Activated CD4-positive, alpha-beta T cell treated with anti-CD3 and anti-CD28 coated beads for 48 hours (primary cell): ENCODE data around the gene ERVW-1.
"Not testable (repeated sequence)": the region's sequence is repeated elsewhere in the genome, so short reads cannot be mapped to it uniquely, and the experiment has no call there.

ENCODE experiments used
- DNase-seq: peaks from one replicate; pipeline ENCODE4 v3.0.0-alpha.2; 2020

ERVW-1 gene, protein sequence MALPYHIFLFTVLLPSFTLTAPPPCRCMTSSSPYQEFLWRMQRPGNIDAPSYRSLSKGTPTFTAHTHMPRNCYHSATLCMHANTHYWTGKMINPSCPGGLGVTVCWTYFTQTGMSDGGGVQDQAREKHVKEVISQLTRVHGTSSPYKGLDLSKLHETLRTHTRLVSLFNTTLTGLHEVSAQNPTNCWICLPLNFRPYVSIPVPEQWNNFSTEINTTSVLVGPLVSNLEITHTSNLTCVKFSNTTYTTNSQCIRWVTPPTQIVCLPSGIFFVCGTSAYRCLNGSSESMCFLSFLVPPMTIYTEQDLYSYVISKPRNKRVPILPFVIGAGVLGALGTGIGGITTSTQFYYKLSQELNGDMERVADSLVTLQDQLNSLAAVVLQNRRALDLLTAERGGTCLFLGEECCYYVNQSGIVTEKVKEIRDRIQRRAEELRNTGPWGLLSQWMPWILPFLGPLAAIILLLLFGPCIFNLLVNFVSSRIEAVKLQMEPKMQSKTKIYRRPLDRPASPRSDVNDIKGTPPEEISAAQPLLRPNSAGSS

DNA sequence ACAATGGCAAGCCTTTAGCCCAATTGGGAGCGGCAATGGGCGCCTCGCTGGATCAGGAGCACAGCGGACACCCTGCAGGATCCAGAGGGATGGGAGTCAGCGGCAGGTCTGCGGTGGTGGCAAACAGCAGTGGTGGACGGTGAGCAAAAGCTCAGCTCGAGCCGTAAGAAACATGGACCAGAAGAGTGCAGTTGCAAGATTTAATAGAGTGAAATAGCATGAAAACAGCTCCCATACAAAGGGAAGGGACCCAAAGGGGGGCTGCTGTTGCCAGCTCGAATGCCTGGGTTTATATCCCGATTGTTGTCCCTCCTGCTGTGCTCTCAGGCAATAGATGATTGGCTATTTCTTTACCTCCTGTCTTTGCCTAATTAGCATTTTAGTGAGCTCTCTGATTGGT is at the start of gene ERVW-1:
Gene ERVW-1 (minus strand): TSS at position 266 of the 400 bp plus-strand sequence. CDS start 7,565 bp downstream, outside the sequence.
- not testable (repeated sequence) for DNase-seq

DNA sequence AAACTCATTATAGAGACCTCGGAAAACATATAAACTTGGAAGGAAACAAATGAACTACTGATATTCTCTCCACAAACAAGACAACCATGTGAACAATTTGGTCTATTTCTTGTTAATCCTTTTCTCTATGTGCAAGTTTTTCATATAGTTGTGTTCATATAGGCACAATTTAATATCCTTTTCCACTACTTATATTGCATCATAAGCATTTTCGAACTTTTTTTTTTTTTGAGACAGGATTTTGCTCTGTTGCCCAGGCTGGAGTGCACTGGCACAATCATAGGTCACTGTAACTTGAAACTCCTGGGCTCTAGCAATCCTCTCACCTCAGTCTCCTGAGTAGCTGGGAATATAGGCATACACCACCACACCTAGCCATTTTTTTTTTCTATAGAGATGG is 45.4 kb upstream of the ERVW-1 start:
- no peak for DNase-seq

DNA sequence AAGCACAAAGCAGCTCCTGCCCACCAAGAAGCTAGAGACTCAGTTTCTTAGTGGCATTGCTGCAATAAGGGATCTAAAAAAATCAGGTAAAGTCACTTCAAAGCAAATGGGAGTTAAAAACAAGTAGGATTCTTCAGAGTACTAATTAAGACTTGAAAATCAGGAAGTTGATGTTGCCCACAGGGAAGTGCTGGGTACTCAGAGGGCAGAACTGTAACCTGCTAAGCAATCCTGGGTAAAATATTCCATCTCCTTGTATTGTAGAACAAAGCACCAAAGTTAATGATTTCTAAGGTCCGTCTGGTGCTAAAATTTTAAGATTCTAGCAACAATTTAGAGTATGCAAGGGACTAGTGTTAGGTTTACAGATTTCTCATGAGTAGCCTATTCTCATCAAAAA is 42.3 kb upstream of the ERVW-1 start:
- no peak for DNase-seq

DNA sequence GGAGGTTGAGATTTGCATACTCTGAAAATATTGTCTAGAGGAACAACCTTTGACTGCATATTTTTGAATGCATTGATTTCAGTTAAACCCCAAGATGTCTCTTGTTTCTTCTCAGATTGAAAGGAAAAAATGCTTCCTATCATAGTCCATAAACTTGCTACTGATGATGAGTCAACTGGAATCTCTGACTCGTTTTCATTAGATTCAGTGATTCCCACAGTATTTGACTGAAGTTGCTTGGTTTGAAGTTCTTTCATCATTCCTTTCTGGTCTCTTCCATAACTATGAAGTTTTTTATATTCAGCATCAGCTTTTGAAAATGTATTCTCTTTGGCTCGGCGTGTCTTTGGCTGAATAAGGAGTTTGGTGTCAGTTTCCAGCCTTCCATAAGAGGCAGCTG is 39.9 kb upstream of the ERVW-1 start:
- DNase-seq, result no peak

DNA sequence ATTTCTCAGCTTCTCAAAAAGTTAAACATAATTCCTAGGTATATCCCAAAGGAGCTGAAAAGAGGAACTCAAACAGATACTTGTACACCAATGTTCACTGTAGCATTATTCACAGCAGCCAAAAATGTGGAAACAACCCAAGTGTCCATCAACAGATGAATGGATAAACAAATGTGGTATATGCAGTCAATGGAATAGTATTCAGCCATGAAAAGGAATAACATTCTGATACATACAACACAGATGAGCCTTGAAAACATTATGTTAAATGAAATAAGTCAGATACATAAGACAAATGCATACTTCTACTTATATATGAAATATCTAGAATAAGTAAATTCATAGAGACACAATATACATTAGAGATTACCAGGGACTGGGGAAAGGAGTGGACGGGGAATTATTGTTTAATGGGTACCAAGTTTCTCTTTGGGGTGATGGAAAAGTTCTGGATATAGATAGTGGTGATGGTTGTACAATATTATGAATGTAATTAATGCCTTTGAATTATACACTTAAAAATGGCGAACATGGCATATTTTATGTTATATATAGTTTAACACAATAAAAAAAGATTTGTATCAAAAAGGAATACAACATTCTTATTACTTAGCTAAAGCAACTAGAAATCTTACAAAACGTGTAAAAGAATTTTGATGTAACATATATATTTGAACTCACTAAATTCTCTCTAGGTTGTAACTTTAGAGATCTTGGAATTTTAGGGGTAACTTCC is 35.6 kb upstream of the ERVW-1 start:
- DNase-seq, result no peak

DNA sequence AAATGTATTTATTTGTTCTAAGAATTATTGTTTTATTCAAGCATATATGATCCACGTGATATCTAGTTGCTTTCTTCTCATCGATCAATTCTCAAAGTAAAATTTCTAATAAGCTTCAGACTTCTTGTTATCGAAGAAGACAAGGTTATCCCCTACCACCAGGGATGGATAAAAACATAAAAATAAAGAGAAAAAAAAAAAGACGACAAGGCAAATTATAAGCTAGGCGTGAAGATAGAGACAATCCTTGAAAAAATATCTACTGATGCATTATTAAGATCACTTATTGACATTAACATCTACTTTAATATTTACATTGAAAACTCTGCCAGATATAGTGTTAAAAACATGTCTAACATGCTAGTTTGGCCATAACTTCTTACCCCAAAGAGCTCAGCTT is 31.2 kb upstream of the ERVW-1 start:
- no peak for DNase-seq

DNA sequence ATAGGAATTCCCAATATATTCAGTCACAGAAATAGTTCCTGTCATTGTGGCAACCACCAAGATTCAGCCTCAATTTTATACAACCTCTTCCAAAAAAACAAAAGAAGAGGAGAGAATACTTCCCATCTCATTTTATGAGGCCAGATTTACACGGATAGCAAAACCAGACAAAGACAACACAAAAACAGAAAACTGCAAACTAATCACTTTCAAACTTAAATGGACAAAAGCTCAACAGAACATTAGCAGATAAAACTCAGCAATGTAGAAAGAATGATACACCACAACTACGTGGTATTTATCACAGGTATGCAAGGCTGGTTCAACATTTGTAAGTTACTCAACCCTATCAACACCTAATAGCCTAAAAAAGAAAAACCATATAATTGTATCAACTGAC is 28.6 kb upstream of the ERVW-1 start:
- no peak for DNase-seq

DNA sequence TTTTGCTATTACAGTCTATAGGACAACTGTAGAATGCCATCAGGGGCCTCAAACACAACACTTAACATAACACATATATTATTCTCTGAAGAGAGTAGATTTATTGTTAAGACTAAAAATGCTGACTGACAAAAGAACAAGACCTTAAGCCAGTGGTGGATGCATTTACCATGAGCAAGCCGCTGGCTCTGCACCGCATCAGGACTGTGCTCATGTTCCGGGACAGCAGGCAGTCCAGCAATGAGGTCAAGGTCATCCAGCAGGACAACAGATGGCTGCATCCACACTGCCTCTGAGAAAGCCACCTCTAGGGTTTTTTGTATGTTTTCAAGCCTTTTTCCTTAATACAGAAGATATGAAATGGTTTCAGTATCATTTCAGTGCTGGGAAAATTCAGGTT is 26.8 kb upstream of the ERVW-1 start:
- DNase-seq, result no peak

DNA sequence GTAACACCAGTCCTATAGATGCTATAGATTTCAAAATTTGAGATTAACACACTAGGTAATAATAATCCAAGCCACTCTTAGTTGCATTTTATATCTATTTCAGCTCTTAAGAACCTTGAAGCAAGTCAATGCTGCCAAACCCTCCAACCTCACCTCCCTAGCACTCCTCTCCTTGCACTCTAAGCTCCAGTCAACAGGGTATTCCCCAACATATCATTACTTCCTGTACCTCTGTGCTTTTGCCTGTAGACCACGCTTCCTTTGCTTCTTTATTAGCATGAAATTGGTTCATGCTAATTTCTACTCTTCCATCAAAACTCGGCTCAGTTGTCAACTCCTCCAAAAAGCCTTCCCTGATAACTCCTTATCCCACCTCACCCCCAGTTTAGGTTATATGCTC is 26.0 kb upstream of the ERVW-1 start:
- no peak for DNase-seq

DNA sequence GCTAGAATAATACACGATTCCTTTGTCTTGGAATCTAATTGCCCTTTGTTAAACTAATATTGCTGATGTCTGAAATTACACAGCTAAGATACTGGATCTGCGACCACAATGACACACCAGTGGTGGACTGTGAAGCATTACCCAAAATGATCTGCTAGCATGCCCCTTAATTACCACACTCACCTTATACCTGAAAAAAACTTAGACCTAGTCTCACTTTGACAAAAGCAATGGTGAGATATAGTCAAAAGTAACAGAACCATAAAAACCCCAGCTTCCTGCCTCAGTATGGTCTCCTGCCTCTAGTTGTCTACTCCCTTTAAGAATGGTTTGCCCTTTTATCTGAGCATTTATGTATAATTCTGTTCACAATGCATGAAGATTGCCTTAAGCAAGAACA is 20.8 kb upstream of the ERVW-1 start:
- DNase-seq, result no peak

DNA sequence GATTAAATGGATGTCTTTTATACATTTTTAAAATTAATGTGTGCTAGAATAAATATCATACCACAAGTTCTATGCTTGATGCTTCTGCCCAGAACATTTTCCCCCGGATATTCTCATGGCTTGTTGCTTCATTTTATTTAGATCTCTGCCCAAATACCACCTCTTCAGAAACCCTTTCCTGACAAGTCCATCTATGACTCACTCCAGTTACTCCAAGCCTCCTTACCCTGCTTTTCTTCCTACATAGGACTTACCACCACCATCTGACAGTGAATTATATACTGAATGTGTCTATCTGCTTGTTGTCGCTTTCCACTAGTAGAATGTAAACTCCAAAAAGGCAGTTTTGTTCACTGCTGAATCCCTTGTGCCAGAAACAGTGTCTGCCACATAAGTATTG is 19.1 kb upstream of the ERVW-1 start:
- DNase-seq, result no peak

DNA sequence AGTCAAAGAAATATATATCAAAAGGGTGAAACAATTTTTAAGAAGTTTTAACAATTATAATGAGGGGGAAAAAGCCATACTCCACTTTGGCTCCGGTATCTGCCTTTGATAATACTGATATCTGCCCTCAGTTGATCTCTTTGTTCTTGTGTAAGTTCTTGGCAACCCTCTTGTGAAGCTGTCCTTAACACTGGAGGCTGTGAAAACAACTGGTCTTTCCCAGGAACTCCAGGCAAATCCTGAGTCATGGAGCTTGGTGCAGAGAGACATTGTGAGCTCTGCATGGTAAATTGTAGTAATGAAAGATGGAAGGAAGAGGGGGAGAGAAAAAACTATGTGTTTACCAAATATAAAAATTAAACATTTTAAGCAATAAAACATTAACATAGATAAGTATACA is 11.9 kb upstream of the ERVW-1 start:
- no peak for DNase-seq

DNA sequence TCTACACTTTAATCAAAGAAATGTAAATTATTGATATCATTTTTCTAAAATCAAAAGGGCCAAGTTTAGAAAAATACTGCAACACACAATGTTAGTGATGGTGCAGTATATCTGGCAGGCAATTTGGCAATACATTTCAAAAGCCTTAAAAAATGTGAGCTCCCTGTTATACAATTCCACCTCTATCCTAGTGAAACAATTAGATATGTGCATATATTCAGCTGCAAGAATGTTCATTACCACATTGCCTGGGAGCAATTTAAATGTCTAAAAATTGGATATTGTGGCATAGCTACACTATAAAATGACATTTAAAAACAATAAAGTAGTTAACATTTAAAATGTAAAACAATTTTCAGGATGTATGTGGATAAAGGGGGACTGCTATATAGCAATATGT is 10.1 kb upstream of the ERVW-1 start:
- DNase-seq, result no peak

DNA sequence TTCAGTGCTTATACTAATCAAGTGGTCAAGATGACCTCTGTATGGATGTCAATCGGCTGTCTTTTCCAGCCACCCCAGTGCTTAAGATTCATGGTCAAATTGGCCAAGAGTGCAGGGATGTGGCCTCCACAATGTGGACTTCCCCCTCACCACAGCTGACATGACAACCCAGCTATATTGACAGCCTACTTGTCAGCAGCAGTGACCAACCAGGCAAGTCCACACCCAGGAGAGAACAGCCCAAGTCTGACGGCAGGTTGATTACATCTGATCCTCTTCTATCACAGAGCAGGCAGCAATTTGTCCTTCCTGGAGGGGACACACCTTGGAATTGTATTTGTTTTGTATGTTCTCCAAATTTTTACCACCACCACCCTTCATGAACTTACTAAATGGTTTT is 8.2 kb upstream of the ERVW-1 start:
- DNase-seq, result no peak

DNA sequence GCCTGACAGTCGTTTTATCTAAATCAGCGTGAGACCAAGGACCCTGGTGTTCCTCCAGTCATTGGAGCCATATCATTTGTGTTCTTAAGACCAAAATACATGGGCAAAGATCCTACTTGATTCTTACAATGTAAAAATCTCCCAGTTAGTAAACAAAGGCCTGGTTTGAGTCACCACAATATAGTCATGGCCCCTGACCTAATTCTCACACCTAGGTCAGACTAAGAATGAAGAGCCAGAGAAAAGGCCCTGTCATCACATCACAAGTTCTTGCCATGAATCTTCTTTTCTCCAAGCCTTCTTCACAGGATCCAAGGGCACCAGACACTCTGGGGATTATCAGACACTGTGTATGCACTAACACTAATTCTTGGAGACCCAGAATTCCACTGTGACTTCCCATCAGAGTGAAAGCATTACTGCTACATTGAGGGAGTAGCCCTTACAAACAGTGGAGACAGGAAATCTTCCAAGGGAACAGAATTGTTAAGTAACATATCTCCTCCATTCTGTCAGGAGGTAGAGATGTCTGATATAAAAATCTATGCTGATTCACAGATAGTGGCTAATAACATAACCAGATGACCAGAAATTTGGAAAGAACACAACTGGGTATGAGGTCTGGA is 7.6 kb upstream of the ERVW-1 start:
- DNase-seq, result no peak

DNA sequence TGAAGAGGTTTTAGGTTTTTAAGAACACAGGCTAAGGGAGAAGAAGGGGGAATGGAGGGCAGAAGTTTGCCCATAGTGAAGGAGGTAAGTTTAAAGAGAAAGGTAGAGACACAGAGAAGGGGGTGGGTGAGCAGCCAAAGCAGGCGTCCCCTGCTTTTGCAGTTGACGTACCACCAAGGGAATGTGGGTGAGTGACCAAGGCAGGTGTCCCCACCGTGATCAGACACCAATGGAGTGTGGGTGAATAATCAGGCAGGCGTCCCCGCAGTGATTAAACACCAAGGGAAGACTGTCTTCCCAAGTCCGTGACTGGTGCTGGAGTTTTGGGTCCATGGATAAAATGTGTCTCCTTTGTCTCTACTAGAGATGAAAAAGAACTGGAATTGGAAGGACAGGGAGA is 6.5 kb upstream of the ERVW-1 start:
- not testable (repeated sequence) for DNase-seq

DNA sequence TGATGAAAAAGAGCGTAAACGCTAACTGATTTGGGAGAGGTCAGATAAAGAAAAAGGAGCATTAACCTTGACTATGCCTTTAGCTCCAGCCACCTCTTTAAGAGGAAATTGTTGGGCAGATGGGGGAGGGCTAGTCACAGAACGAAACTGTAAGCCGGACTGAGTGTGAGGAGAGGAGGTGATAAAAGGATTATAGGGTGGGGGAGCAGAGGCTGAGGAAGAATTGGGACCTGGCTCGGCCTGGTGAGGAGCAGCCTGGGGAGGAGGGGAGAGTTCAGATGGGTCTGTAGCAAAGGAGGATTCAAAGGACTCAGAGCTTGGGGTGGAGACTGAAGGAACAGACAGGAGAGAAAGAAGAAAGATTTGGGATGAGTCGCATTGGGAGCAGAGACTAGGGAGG is 5.9 kb upstream of the ERVW-1 start:
- not testable (repeated sequence) for DNase-seq

DNA sequence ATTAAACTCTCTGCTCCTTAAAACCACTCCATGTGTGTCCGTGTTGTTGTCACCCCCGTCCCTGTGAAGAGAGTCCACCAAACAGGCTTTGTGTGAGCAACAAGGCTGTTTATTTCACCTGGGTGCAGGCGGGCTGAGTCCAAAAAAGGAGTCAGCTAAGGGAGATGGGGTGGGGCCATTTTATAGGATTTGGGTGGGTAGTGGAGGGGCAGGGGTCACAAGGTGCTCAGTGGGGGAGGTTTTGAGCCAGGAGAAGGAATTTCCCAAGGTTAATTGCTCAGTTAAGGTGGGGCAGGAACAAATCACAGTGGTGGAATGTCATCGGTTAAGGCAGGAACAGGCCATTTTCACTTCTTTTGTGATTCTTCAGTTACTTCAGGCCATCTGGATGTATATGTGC is 1.4 kb upstream of the ERVW-1 start:
- not testable (repeated sequence) for DNase-seq

DNA sequence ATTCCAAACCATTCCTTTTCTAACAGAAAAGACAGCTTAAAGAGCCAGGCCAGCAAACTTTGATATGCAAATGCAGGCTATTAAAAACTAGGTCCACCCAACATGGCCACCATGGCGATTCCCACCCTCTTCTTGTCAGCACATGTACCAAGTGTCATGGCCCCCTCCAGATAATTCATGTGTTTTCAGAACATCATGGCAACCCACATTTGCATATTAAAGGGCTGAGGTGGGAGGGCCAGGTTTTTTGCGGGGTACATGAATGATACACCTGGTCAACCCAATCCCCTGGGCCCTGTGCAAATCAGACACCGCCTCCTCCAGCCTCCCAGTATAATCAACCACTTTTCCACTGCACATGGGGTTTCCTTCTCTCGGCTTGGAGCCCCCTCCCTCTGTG is 965 bp upstream of the ERVW-1 start:
- no peak for DNase-seq

DNA sequence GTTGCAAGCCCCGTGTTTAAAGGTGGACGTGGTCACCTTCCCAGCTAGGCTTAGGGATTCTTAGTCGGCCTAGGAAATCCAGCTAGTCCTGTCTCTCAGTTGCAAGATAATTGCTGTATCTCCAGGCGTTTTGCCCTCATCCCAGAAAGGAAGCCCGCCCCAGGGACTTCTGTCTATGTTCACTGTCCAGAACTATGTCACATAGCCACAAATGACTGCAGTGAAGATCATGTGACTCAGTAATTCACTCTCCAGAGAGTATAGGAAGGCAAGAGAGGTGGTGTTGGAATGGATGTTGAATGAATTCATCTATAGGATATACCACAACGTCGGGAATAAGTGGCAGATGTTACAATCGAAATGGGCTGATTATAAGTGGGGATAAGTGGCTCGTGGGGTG is 349 bp upstream of the ERVW-1 start:
- DNase-seq, result no peak

DNA sequence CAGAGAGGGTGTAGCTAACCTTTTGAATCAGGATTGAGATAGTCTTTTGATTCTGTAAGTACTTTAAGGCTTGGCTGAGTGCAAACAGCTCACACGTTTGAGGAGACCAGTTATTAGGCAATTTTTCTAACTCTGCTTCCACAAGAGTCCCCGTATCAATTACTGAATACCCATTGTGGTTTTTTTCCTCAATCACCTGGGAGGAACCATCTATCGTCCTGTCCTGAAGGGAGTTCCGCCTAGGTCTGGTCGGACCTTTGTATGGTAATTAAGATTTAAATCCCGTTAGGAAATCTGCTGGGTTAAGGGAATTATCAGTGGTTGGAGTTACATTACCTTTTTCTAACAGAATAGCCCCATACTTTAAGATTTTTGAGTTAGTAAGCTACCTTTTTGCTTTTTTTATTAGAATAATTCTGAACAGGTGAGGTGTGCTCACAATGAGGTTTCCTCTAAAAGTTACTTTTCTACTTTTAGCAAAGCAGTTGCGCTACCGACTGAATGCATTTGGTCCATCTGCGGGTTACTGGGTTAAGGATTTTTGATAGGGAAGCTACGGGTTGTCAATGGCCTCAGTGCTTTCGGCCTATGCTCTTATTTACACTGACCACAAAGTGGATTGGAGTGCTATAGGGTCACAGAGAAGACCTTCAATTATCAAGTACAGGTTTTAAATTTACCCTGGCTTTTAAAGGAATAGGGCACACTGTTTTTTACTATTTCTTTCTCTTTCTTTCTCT is 1.7 kb downstream of the ERVW-1 start:
- not testable (repeated sequence) for DNase-seq

DNA sequence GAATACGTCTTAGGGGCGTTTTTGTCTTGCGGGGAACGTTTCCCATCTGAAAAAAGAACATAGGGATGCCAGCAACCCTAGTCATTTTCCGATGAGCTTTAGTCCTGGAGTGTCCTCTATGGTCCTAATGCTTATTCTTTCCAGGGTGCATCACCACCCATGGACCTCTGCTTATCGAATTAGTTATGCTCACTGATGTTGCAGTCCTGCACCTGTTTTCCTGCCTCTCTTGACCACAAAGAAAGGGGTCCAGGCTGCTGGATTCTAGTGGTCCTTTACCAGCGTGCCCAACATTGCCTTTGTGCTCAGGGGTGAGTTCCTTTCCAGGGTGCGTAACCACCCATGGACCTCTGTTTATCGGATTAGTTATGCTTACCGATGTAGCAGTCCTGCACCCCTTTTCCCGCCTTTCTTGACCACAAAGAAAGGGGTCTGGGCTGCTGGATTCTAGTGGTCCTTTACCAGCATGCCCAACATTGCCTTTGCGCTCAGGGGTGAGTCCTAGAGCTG is 2.4 kb downstream of the ERVW-1 start:
- DNase-seq, result not testable (repeated sequence)

DNA sequence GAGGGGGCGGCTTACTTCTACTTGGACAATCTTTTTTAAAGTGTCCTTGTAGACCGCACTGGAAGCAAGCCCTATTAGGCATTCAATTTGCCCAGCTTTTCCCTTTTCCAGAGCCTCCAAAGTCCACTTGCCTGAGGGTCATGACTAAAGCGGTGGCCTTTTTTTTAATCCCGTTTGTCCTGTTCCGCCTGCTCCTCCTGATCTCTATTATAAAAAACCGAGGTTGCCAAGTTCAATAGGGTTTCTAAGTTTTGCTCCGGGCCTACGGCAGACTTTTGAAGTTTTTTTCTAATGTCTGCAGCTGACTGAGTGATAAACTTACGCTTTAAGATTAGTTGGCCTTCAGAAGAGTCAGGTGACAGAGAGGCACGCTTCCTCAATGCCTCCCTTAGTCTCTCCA is 3.8 kb downstream of the ERVW-1 start:
- not testable (repeated sequence) for DNase-seq
